HG02885 (cell line): Measurements from ENCODE around the gene CES4A.
"Not testable (repeated sequence)": the region's sequence is repeated elsewhere in the genome, so short reads cannot be mapped to it uniquely, and the experiment has no call there.

Experiments
- ATAC-seq: cut with Tn5 transposase; IDR thresholded peaks from one replicate; pipeline ENCODE4 v1.9.1; 2021; ENCODE audit warnings: mild to moderate bottlenecking; ENCODE audit not compliant: unreplicated experiment, poor library complexity

CES4A gene

DNA sequence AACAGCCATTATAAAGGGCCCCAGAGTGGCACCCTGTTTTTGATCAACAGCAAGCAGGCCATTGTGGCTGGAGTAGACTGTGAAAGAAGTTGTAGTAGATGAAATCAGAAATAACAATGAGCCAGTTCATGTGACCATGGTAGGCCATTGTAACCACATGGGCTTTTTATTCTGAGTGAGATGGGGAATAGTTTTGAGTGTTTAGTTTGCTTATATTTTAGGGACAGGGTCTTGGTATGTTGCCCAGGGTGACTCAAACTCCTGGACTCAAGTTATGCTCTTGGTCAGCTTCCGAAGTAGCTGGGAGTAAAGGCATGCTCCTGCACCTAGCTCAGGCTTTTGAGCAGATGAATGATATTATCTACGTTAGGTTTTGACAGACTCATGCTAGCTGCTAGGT is 52.5 kb downstream of the CES4A start:
- ATAC-seq, result no peak

DNA sequence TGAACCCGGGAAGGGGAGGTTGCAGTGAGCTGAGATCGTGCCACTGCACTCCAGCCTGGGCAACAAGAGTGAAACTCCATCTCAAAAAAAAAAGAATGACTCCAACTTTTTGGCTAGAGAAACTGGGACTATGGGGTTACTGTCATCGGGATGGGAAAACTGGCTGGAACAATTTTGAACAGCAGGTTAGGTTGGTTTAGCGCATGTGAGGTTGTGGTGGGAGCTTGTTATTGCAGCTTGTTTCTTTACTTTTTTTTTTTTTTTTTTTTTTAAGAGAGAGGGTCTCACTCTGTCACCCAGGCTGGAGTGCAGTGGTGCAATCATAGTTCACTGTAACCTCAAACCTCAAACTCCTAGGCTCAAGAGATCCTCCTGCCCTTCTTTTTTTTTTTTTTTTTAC is 53.1 kb downstream of the CES4A start:
- not testable (repeated sequence) for ATAC-seq

DNA sequence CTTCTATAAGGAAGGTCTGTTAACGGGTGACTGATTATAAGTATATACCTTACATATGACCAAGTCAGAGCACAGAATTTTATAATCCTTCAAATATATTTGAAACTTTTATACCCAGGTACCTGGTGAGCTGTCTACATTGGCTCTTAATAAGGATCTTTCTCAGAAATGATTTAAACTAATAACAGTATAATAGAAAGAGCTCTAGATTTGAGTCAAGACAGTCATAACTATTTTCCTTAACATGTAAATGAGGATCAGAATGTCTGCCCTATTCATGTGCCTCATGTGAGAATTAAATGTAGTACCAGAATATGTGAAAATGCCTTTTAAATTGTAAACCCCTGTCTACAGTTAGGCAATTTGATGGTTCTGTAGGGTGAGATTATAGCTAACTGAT is 55.0 kb downstream of the CES4A start:
- ATAC-seq, result no peak

DNA sequence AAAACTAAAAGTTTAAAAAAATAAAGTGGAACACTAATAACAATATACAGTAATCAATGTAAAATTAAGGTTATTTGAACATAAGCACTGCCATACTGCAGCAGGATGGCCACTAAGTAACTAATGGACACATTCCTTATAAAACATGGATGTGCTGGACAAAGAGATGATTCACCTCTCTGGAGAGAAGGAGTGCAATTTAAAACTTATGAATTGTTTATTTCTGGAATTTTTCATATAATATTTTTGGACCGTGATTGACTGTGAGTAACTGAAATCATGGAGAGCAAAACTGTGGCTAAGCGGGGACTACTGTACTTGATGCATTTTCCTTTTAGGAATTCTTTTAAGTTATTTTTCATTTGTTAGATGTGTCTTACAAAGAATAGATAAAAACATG is 62.4 kb downstream of the CES4A start:
- ATAC-seq, result no peak

- ATAC-seq, result no peak
Observed at GRCh38 chr16:67052399-67052798, 64.0 kb downstream of the CES4A start.

- no peak for ATAC-seq
Observed at GRCh38 chr16:67053767-67054334, 65.5 kb downstream of the CES4A start.

DNA sequence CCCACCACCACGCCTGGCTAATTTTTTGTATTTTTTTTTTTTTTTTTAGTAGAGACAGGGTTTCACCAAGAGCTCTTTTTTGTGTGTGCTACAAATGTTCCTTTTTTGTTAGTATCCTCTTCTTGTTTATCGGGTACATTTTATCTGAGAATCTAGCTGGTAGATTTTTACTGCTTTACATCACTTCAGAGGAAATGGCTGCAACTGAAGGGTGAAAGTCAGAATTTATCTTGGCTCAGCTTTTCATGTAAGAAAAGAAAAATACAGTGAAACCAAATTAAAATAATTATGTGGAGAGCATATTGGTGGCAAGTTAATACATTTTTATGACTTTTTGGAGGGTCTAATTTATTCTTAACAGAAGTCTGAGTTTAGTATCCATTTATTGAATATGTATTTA is 66.5 kb downstream of the CES4A start:
- no peak for ATAC-seq

DNA sequence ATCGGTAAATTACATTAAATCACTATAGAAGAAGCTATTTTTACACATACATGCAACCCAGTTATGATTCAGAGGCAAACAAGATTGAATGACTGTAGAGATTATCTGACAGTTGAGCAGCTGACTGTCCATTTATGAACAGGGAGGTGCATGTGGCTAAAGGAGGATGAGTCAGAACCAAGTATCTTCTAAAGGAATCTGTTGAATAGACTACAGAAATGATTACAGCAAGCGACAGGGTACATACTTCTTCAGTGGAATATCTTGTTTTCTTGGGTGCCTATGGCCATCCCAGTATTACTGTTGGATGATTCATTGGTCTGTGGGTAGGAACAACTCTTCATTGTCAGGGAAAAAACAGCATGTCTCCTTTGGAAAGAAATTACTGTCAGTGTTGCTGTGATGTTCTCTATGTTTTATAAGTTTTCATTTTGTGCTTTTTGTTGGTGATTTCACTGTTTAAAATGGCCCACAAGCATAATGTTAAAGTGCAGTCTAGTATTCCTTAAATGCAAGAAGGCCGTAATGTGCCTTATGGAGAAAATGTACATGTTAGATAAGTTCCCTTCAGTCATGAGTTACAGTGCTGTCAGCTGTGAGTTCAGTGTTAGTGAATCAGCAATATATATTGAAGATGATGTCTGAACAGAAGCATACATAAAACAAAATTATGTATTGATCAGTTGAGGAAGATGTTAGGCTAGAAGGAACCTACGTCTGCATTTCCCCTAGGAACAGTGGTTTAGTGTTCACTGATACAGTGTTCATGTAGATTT is 67.5 kb downstream of the CES4A start:
- peak; percentile 56 for ATAC-seq
